GM15510 (cell line): Measurements from ENCODE around the gene PSMC2.

Source experiments
- POLR2A ChIP-seq: IDR thresholded peaks from 3 replicates; pipeline ENCODE4 v1.6.1; 2011; ENCODE audit warnings: borderline replicate concordance; ENCODE audit not compliant: insufficient read length; ENCODE audit errors: extremely low read depth

PSMC2 gene

DNA sequence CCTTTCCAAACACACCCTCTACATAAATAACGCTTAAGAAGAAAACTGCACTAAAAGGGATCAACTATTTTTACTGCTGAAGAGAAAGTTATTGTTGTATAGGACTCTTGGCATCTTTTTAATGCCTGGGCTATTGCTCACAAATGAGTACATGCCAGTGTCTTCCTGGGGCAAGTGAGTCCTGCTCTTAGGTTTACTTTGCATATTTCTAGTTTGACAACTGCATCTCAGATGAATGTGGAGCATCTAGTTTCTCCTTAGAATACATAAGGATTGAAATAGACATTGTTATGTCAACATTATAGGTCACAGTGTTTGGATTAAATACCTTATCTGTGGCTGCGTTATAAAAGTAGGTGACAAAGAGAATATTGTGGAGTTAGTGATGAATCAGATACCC is 44.5 kb downstream of the PSMC2 start:
- TF ChIP-seq POLR2A: no peak

GRCh38 chr7:103394566-103394965 is 47.1 kb downstream of the PSMC2 start:
- no peak for TF ChIP-seq POLR2A

GRCh38 chr7:103395071-103395470 is 47.6 kb downstream of the PSMC2 start:
- no peak for TF ChIP-seq POLR2A

DNA sequence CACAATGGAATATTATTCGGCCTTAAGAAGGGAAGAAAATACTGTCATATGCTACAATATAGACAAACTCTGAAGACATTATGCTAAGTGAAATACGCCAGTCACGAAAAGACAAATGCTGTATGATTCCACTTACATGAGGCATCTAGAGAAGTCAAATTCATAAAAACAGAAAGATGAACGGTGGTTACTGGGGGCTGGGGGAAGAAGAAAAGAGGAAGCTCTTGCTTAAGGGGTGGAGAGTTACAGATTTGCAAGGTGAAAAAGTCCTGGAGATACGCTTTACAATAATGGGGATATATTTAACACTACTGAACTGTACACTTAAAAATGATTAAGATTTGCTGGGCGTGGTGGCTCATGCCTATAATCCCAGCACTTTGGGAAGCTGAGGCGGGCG is 49.0 kb downstream of the PSMC2 start:
- TF ChIP-seq POLR2A: no peak

- no peak for TF ChIP-seq POLR2A
These were observed 51.2 kb downstream of the PSMC2 start for GRCh38 chr7:103398483-103399127.

DNA sequence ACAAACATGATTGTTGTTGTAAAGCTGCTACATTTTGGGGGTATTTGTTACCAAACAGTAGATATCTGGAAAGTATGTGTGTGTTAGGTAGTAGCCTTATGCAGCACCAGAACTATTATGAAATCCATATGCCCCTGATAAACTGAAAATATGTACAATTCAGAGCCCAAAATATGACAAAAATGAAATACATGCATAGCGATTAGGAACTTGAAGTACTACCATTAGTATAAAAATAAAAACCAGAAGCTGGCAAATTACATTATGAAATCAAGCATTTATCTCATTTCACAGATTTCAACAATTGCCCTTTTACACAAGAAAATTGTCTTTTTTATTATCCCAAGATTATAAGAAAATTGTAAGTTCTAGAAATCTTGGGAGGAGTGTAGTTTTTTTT is 64.7 kb downstream of the PSMC2 start:
- no peak for TF ChIP-seq POLR2A

DNA sequence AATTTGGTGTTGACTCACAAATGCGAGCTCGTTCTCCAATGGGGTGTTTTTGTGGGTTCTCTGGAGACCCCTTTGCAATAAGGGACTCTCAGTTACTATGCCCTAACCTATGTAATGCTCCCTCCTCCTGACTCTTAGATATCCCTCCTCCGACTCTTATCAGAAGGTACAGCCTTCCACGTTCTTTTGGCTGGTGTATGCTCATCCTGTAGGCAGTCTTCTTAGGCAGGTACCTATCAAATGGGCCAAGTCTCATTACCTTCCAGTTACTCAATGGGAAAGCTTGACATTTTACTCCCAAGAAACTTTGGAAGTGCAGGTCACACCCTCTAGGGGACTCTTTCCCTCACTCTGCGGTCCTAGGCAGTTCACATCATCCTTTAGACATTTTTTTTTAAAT is 66.0 kb downstream of the PSMC2 start:
- no peak for TF ChIP-seq POLR2A

DNA sequence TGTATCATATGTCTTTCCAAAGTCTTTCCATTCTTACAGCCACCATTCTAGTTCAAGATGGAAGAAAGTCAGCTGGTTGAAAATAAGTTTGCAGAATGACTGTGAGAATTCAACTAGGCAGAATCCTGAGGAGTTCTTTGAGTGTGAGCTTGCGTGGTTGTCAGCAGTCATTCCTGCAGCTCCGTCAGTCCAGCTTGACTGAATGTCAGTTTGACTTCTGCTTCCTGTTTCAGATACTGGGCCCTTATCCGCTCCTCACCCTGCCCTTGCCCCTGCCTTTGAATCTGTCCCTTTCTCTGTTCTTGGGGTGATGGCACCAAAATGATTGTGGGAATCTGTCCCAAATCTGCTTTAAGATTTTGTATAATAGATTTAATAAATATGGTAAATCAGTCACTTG is 70.8 kb downstream of the PSMC2 start:
- no peak for TF ChIP-seq POLR2A
